Glutamatergic neuron (in vitro differentiated cells): ENCODE results near the gene PTPRCAP. TPM values are rescaled to one million over a fixed set of nuclear protein-coding genes. Genes with fewer than 3 reads are reported as not detected.
"Not testable (repeated sequence)": the region's sequence is repeated elsewhere in the genome, so short reads cannot be mapped to it uniquely, and the experiment has no call there.

Source experiments
- DNase-seq: peaks from one replicate; pipeline ENCODE4 v3.0.0; 2022
- H3K27ac Mint-ChIP-seq: one replicate; pipeline ENCODE4 v1.8.0; 2020; ENCODE audit warnings: mild to moderate bottlenecking, mixed read lengths, inconsistent platforms; ENCODE audit not compliant: unreplicated experiment
- H3K27me3 Mint-ChIP-seq: one replicate; pipeline ENCODE4 v1.8.0; 2020; ENCODE audit warnings: mild to moderate bottlenecking, moderate library complexity, mixed read lengths, inconsistent platforms; ENCODE audit not compliant: unreplicated experiment
- H3K36me3 Mint-ChIP-seq: one replicate; pipeline ENCODE4 v1.8.0; 2020; ENCODE audit warnings: mild to moderate bottlenecking, mixed read lengths, inconsistent platforms; ENCODE audit not compliant: unreplicated experiment
- H3K4me1 Mint-ChIP-seq: one replicate; pipeline ENCODE4 v1.8.0; 2020; ENCODE audit warnings: mild to moderate bottlenecking, low read depth, mixed read lengths, inconsistent platforms; ENCODE audit not compliant: unreplicated experiment
- H3K4me3 Mint-ChIP-seq: one replicate; pipeline ENCODE4 v1.8.0; 2020; ENCODE audit warnings: mild to moderate bottlenecking, mixed read lengths, inconsistent platforms; ENCODE audit not compliant: unreplicated experiment
- H3K9me3 Mint-ChIP-seq: one replicate; pipeline ENCODE4 v1.8.0; 2020; ENCODE audit warnings: mild to moderate bottlenecking, moderate library complexity, mixed read lengths, inconsistent platforms; ENCODE audit not compliant: unreplicated experiment
- CTCF ChIP-seq: fragments of 200-600 bp; sonication (generic); IDR thresholded peaks from one replicate; pipeline ENCODE4 v1.5.0; 2021; ENCODE audit not compliant: partially characterized antibody, unreplicated experiment
- long read RNA-seq: library from polyadenylated mRNA; unstranded; transcript quantifications from one replicate; pipeline ENCODE4 v2.0.0, GENCODE V29; 2020; ENCODE audit not compliant: unreplicated experiment
- total RNA-seq: library from RNA; stranded (reverse); fragmentation: NEBNext Ultra II Directional; extraction: Animal tissue kit (Norgen Biotek cat#: 25700); gene quantifications from one replicate; pipeline ENCODE4 v1.2.1, GENCODE V29; 2021; ENCODE audit not compliant: unreplicated experiment

Gene PTPRCAP
- total RNA-seq, result 2.1 TPM
- long read RNA-seq, partial matches to known transcripts, result 1 of 1 reads
- long read RNA-seq, other reads (novel, unspliced or antisense), result 0 of 1 reads

GRCh38 chr11:67437082-67437808 lies at the start of gene PTPRCAP:
PTPRCAP (minus strand) TSS chr11:67437682; CDS start chr11:67437619, 63 bp downstream.
- no peak within 1 kb of the TSS for H3K4me3 Mint-ChIP-seq
- TF ChIP-seq CTCF, result no peak
- DNase-seq, result no peak
- H3K27ac Mint-ChIP-seq, result peak within 1 kb of the TSS; percentile 95
- H3K27me3 Mint-ChIP-seq, result peaks cover 17% of the 10 kb centered on the region
- no peaks in the 10 kb centered on the region for H3K36me3 Mint-ChIP-seq
- H3K4me1 Mint-ChIP-seq, result peaks cover 7% of the 10 kb centered on the region
- peaks cover 2% of the 10 kb centered on the region for H3K9me3 Mint-ChIP-seq

- no peak for TF ChIP-seq CTCF
- H3K27me3 Mint-ChIP-seq, result peaks cover 5% of the 10 kb centered on the region
- H3K4me3 Mint-ChIP-seq, result no peak overlapping the region
- peaks cover 7% of the 10 kb centered on the region for H3K9me3 Mint-ChIP-seq
- no peaks in the 10 kb centered on the region for H3K4me1 Mint-ChIP-seq
- no peak for DNase-seq
- no peaks in the 10 kb centered on the region for H3K36me3 Mint-ChIP-seq
- no peak overlapping the region for H3K27ac Mint-ChIP-seq
These were observed 49.2 kb upstream of the PTPRCAP start for GRCh38 chr11:67486481-67487195.

GRCh38 chr11:67485873-67486361 lies 48.4 kb upstream of the PTPRCAP start:
- not testable (repeated sequence) for DNase-seq, H3K27me3 Mint-ChIP-seq, H3K27ac Mint-ChIP-seq, H3K4me3 Mint-ChIP-seq, H3K36me3 Mint-ChIP-seq, H3K9me3 Mint-ChIP-seq, H3K4me1 Mint-ChIP-seq

GRCh38 chr11:67484847-67485311 lies 47.4 kb upstream of the PTPRCAP start:
- no peaks in the 10 kb centered on the region for H3K36me3 Mint-ChIP-seq
- peaks cover 7% of the 10 kb centered on the region for H3K9me3 Mint-ChIP-seq
- no peak for TF ChIP-seq CTCF
- H3K27ac Mint-ChIP-seq, result peak overlapping the region; percentile 28
- no peaks in the 10 kb centered on the region for H3K4me1 Mint-ChIP-seq
- peak overlapping the region; percentile 52 for H3K4me3 Mint-ChIP-seq
- no peak for DNase-seq
- H3K27me3 Mint-ChIP-seq, result peaks cover 5% of the 10 kb centered on the region

GRCh38 chr11:67483831-67484665 lies 46.6 kb upstream of the PTPRCAP start:
- no peaks in the 10 kb centered on the region for H3K4me1 Mint-ChIP-seq
- H3K27me3 Mint-ChIP-seq, result peaks cover 5% of the 10 kb centered on the region
- no peak for TF ChIP-seq CTCF
- H3K4me3 Mint-ChIP-seq, result peak overlapping the region; percentile 94
- peak overlapping the region; percentile 28 for H3K27ac Mint-ChIP-seq
- H3K9me3 Mint-ChIP-seq, result peaks cover 7% of the 10 kb centered on the region
- no peaks in the 10 kb centered on the region for H3K36me3 Mint-ChIP-seq
- DNase-seq, result no peak
